HUES6 (cell line): ENCODE results near the gene ZNF322.
A peak's percentile ranks its signal among the peaks of the same experiment; 100 is the strongest.

Source experiments
- H3K27ac ChIP-seq: 2 replicates; pipeline ENCODE4 v1.7.0; 2013; ENCODE audit warnings: low read depth, mild to moderate bottlenecking, low read length, inconsistent platforms
- H3K27me3 ChIP-seq: 2 replicates; pipeline ENCODE4 v1.6.1; 2013; ENCODE audit warnings: low read length; ENCODE audit not compliant: control insufficient read depth, insufficient read depth
- H3K36me3 ChIP-seq: 2 replicates; pipeline ENCODE4 v1.6.1; 2013; ENCODE audit warnings: low read length; ENCODE audit not compliant: control insufficient read depth, insufficient read depth
- H3K4me1 ChIP-seq: 2 replicates; pipeline ENCODE4 v1.6.1; 2013; ENCODE audit warnings: low read length; ENCODE audit not compliant: control insufficient read depth, insufficient read depth
- H3K4me3 ChIP-seq: 2 replicates; pipeline ENCODE4 v1.5.1; 2013; ENCODE audit warnings: low read depth, low read length
- H3K9ac ChIP-seq: one replicate; pipeline ENCODE4 v1.6.1; 2013; ENCODE audit warnings: mild to moderate bottlenecking, low read length
- H3K9me3 ChIP-seq: 2 replicates; pipeline ENCODE4 v1.6.1; 2013; ENCODE audit warnings: low read depth, low read length; ENCODE audit not compliant: control insufficient read depth, insufficient read depth

Gene ZNF322

GRCh38 chr6:26657256-26657655, 2.3 kb downstream of the ZNF322 start:
- peaks cover 11% of the 10 kb centered on the region for H3K27me3 ChIP-seq
- H3K27ac ChIP-seq = no peak overlapping the region
- no peaks in the 10 kb centered on the region for H3K9me3 ChIP-seq
- peaks cover 49% of the 10 kb centered on the region for H3K36me3 ChIP-seq
- no peak overlapping the region for H3K9ac ChIP-seq
- no peaks in the 10 kb centered on the region for H3K4me1 ChIP-seq
- no peak overlapping the region for H3K4me3 ChIP-seq

GRCh38 chr6:26653007-26653406, 6.5 kb downstream of the ZNF322 start:
- no peak overlapping the region for H3K27ac ChIP-seq
- no peak overlapping the region for H3K9ac ChIP-seq
- peaks cover 69% of the 10 kb centered on the region for H3K36me3 ChIP-seq
- H3K9me3 ChIP-seq = peaks cover 18% of the 10 kb centered on the region; the same call in 1 of the 2 replicates
- no peak overlapping the region for H3K4me3 ChIP-seq
- H3K4me1 ChIP-seq = no peaks in the 10 kb centered on the region
- H3K27me3 ChIP-seq = no peaks in the 10 kb centered on the region

DNA sequence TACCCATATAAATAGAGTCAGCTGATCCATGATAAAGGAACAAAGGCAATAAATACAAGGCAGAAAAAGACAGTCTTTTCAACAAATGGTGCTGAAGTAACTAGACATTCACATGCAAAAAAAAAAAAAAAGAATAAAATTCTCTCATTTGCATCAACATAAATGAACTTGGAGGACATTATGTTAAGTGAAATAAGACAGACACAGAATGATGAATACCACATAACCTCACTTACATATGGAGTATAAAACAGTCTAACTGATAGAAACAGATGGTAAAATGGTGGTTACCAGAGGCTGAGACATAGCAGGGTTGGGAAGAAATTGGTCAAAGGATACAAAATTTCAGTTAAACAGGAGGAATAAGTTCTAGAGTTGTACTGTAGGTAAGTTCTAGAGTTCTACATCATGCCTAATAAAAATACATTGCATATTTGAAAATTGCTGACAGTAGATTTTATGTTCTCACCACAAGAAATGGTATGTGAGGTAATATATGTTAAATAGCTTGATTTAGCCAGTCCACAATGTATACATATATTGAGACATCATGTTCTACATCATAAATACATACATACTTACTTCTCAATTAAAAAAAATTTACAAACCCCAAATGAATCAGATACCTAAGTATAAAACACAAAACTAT, 8.3 kb downstream of the ZNF322 start:
- Histone ChIP-seq H3K9ac (no peak overlapping the region), H3K27me3 (no peaks in the 10 kb centered on the region), H3K36me3 (peaks cover 54% of the 10 kb centered on the region), H3K4me1 (no peaks in the 10 kb centered on the region), H3K4me3 (no peak overlapping the region), H3K9me3 (peaks cover 18% of the 10 kb centered on the region; the same call in 1 of the 2 replicates), H3K27ac (no peak overlapping the region)

GRCh38 chr6:26646074-26646473, 13.5 kb downstream of the ZNF322 start:
- H3K4me3 ChIP-seq = no peak overlapping the region
- H3K9me3 ChIP-seq = peaks cover 13% of the 10 kb centered on the region; the same call in 1 of the 2 replicates
- no peak overlapping the region for H3K9ac ChIP-seq
- H3K36me3 ChIP-seq = peaks cover 48% of the 10 kb centered on the region
- H3K27ac ChIP-seq = no peak overlapping the region
- H3K27me3 ChIP-seq = no peaks in the 10 kb centered on the region
- no peaks in the 10 kb centered on the region for H3K4me1 ChIP-seq

DNA sequence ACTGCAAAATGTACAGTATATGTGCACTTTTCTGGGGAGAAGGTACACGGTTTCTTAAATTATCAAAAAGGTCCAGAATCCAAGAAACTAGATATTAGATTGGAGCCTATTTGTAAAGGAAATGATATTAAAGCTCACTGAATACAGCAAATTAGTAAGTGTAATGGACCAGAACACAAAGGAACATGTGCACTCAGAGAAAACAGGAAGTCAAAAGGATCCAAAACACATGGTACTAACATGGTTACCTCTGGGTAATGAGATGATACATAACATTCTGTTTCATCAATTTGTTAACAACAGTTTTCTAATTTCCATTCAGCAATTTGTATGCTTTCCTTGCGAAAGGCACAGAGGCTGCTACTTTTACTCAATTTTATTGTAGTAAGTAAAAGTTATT, 18.7 kb downstream of the ZNF322 start:
- Histone ChIP-seq H3K36me3 (peaks cover 63% of the 10 kb centered on the region), H3K4me3 (no peak overlapping the region), H3K27ac (no peak overlapping the region), H3K9me3 (peaks cover 18% of the 10 kb centered on the region; the same call in 1 of the 2 replicates), H3K27me3 (no peaks in the 10 kb centered on the region), H3K4me1 (no peaks in the 10 kb centered on the region), H3K9ac (no peak overlapping the region)

- Histone ChIP-seq H3K36me3 (peaks cover 3% of the 10 kb centered on the region; the same call in 1 of the 2 replicates), H3K4me3 (no peak overlapping the region), H3K27ac (no peak overlapping the region), H3K9ac (no peak overlapping the region), H3K9me3 (peaks cover 6% of the 10 kb centered on the region), H3K27me3 (no peaks in the 10 kb centered on the region), H3K4me1 (no peaks in the 10 kb centered on the region)
Measured at GRCh38 chr6:26629359-26629758, 30.2 kb downstream of the ZNF322 start.

DNA sequence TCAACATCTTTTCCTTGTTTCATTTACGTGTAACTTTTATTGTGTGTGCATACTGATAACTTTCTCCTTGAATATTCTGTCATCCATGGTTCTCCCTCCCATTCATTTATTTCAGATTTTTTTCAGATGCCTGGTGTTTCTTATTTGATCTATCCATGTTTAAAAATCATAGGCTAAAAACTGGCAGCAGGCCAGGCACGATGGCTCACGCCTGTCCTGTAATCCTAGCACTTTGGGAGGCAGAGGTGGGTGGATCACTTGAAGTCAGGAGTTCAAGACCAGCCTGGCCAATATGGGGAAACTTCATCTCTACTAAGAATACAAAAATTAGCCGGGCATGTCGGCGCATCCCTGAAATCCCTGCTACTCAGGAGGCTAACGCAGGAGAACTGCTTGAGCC, 31.7 kb downstream of the ZNF322 start:
- Histone ChIP-seq H3K9ac (no peak overlapping the region), H3K9me3 (peaks cover 7% of the 10 kb centered on the region), H3K4me3 (no peak overlapping the region), H3K36me3 (no peaks in the 10 kb centered on the region), H3K27me3 (no peaks in the 10 kb centered on the region), H3K4me1 (no peaks in the 10 kb centered on the region), H3K27ac (no peak overlapping the region)

DNA sequence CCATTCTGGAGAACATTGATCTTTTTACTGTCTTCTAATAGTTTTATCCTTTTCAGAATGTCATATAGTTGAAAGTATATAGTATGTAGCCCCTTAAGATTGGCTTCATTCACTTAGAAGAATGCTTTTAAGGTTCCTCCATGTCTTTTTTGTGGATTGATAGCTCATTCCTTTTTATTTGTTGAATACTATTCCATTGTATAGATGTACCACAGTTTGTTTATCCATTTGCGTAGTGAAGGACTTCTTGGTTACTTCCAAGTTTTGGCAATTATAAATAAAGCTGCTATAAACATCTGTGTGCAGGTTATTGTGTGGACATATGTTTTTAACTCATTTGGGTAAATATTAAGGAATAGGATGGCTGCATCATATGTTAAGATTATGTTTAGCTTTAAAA, 35.0 kb downstream of the ZNF322 start:
- H3K27me3 ChIP-seq = no peaks in the 10 kb centered on the region
- H3K4me1 ChIP-seq = no peaks in the 10 kb centered on the region
- H3K9me3 ChIP-seq = peaks cover 7% of the 10 kb centered on the region
- no peak overlapping the region for H3K9ac ChIP-seq
- no peak overlapping the region for H3K4me3 ChIP-seq
- no peak overlapping the region for H3K27ac ChIP-seq
- H3K36me3 ChIP-seq = no peaks in the 10 kb centered on the region

DNA sequence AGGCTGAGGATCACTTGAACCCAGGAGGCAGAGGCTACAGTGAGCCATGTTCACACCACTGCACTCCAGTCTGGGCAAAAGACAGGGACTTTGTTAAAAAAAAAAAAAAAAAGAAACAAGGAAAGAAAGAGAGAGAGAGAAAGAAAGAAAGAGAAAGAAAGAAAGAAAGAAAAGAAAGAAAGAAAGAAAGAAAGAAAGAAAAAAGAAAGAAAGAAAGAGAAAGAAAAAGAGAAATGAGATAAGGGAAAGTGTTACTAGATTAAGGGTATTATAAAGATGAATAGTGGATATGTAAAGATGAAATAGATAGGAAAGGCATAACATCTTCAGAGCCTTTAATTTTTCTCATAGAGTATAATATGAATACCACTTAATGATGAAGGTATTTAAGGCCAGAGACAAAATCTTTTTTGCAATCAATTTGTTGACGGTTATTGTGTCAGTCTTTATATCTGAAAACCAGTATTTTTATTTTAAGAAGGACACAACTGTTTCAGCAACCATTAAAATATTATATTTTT, 36.1 kb downstream of the ZNF322 start:
- Histone ChIP-seq H3K36me3 (no peaks in the 10 kb centered on the region), H3K9ac (no peak overlapping the region), H3K9me3 (peaks cover 7% of the 10 kb centered on the region), H3K4me1 (no peaks in the 10 kb centered on the region), H3K27ac (no peak overlapping the region), H3K27me3 (no peaks in the 10 kb centered on the region), H3K4me3 (no peak overlapping the region)

GRCh38 chr6:26613689-26614683, 45.6 kb downstream of the ZNF322 start:
- H3K4me3 ChIP-seq = peak overlapping the region; percentile 90
- peak overlapping the region; percentile 42 for H3K9ac ChIP-seq
- H3K36me3 ChIP-seq = no peaks in the 10 kb centered on the region
- 0 out of 2 replicates have a peak, but pooled peaks cover 3% of the 10 kb centered on the region for H3K9me3 ChIP-seq
- H3K4me1 ChIP-seq = peaks cover 7% of the 10 kb centered on the region
- no peak overlapping the region for H3K27ac ChIP-seq
- H3K27me3 ChIP-seq = peaks cover 61% of the 10 kb centered on the region

DNA sequence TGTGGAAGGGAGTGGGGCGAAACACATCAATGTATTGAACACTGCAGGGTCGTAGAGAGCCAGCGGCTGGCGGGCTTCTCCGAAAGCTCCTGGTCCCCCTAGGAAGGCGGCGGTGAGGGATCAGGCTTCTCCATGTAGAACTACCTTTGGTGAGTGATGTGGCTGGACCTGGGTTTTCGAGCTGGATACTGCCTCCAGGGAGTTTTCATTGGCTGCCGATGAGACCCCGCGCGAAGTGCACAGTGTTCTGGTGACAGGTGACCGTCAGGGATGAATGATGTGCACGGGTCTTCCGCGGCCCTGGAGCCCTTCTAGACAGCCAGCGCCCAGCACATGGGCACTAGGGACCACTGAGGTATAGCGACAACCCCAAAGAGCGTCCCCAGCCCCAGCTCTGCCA, 46.3 kb downstream of the ZNF322 start:
- Histone ChIP-seq H3K36me3 (no peaks in the 10 kb centered on the region), H3K9ac (no peak overlapping the region), H3K9me3 (0 out of 2 replicates have a peak, but pooled peaks cover 3% of the 10 kb centered on the region), H3K27me3 (peaks cover 61% of the 10 kb centered on the region), H3K27ac (no peak overlapping the region), H3K4me3 (peak overlapping the region; percentile 90), H3K4me1 (peaks cover 7% of the 10 kb centered on the region)
